Measurements from ENCODE around the gene NFKBIE. TPM values are rescaled to one million over a fixed set of nuclear protein-coding genes. Genes with fewer than 3 reads are reported as not detected.
"Not testable (repeated sequence)": the region's sequence is repeated elsewhere in the genome, so short reads cannot be mapped to it uniquely, and the experiment has no call there.

Gene NFKBIE
- total RNA-seq, 1 experiment from 2014 or later, result 33.4 TPM

- in situ Hi-C loops (cut with HindIII; ENCODE audit: low pct_unique_long_range_greater_than_20kb, low sequenced_read_pairs), result no loop called here
- no peak for DNase-seq (ENCODE audit: low read depth)
These were observed 29.3 kb downstream of the NFKBIE start for GRCh38 chr6:44235891-44236516.

GRCh38 chr6:44235269-44235668 is 30.1 kb downstream of the NFKBIE start:
- in situ Hi-C loops (cut with HindIII; ENCODE audit: low pct_unique_long_range_greater_than_20kb, low sequenced_read_pairs), result no loop called here
- no peak for DNase-seq (ENCODE audit: low read depth)

DNA sequence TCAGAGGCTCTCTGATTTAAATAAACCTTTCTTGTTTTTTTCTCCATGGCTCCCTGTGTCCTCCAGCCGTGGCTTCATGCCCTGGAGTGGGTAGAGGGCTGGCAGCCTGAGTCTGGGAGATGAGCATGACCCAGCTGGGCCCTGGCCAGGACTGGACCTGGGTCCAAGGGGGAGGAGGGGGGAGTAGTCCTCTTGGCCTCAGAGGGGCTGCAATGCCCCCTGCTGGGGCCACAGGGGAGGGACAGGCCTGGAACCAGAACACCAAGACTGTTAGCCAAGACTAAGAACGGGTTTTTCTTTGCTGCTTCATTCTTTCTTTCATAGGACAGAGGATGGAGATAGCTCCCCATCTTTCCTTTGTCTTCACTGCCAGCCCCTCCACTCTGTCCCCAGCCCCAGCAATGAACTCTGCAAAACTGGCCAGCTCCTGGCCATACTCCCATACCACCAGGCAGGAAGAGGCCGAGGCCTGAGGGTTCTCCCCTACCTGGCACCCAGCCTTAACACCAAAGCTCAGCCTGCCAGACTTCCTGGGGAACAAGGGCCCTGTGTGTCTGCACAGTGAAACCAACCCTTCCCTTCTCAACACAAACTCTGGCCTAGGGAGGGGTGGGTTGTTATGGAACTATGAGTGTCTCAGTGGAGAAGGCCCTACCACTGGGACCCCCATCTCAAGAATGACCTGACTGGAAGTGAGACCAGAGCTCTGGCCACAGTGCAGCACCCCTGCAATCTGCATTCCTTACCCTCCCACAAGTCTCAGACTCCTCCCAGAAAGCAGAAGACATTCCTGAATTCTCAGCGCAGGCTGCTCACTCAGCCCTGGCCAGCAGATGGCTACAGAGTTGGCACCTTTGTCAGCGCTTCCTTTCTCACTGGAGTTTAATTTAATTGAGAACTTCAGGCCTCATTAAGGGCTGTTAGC is 31.0 kb downstream of the NFKBIE start:
- in situ Hi-C loops (cut with HindIII; ENCODE audit: low pct_unique_long_range_greater_than_20kb, low sequenced_read_pairs), result no loop called here

DNA sequence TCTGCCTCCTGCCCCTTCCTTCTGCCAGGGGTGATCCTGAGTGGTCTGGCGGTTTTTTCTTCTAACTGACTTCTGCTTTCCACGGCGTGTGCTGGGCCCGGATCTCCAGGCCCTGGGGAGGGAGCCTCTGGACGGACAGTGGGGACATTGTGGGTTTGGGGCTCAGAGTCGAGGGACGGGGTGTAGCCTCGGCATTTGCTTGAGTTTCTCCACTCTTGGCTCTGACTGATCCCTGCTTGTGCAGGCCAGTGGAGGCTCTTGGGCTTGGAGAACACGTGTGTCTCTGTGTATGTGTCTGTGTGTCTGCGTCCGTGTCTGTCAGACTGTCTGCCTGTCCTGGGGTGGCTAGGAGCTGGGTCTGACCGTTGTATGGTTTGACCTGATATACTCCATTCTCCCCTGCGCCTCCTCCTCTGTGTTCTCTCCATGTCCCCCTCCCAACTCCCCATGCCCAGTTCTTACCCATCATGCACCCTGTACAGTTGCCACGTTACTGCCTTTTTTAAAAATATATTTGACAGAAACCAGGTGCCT is 31.7 kb downstream of the NFKBIE start:
- DNase-seq (ENCODE audit: low read depth), result no peak
- in situ Hi-C loops (cut with HindIII; ENCODE audit: low pct_unique_long_range_greater_than_20kb, low sequenced_read_pairs), result no loop called here

More for the DNA sequence above, 31.0 kb downstream of the NFKBIE start:
- peak; percentile 80 for DNase-seq (ENCODE audit: low read depth)

- in situ Hi-C loops (cut with HindIII; ENCODE audit: low pct_unique_long_range_greater_than_20kb, low sequenced_read_pairs), result no loop called here
- DNase-seq (ENCODE audit: low read depth), result no peak
These were observed 32.4 kb downstream of the NFKBIE start for GRCh38 chr6:44232676-44233566.

DNA sequence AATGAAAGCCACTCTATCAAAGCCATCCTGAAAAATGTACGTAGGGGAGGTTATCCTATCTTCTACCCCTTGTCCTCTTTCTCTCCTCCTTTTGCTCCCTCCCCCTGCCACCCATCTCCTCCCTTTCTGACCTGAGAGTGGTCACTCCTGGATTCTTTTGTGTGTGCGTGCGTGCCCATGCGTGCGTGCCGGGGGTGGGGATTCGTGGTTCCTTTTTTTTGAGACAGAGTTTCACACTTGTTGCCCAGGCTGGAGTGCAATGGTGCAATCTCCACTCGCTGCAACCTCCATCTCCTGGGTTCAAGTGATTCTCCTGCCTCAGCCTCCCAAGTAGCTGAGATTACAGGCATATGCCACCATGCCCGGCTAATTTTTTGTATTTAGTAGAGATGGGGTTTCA is 33.9 kb downstream of the NFKBIE start:
- in situ Hi-C loops (cut with HindIII; ENCODE audit: low pct_unique_long_range_greater_than_20kb, low sequenced_read_pairs); DNase-seq (ENCODE audit: low read depth): not testable (repeated sequence)

DNA sequence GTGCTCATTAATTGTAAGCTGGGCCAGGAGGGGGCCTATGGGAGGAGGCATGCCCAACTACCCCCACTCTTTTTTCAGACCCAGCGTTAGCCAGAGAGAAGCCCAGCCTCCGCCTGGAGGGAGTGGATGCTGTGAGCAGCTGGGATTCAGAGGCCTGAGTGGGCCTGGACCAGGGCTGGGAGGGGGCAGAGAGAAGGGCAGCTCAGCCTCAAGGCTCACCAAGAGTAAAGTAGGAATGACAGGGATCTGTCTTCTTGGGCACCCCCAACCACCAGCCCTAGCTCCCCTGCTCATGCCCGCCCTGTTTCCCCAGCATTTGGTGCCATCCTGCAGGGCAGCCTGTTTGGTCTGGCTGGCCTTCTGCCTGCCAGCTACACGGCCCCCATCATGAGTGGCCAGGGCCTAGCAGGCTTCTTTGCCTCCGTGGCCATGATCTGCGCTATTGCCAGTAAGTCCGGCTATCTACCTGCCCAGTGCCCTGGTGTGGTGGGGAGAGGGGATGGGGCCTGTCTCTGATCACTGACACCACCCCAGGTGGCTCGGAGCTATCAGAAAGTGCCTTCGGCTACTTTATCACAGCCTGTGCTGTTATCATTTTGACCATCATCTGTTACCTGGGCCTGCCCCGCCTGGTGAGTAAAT is 35.2 kb downstream of the NFKBIE start:
- DNase-seq (ENCODE audit: low read depth), result no peak
- in situ Hi-C loops (cut with HindIII; ENCODE audit: low pct_unique_long_range_greater_than_20kb, low sequenced_read_pairs), result no loop called here

- no peak for DNase-seq (ENCODE audit: low read depth)
- in situ Hi-C loops (cut with HindIII; ENCODE audit: low pct_unique_long_range_greater_than_20kb, low sequenced_read_pairs), result no loop called here
These were observed 35.8 kb downstream of the NFKBIE start for GRCh38 chr6:44229376-44230033.

GRCh38 chr6:44228836-44229235 is 36.5 kb downstream of the NFKBIE start:
- no peak for DNase-seq (ENCODE audit: low read depth)
- in situ Hi-C loops (cut with HindIII; ENCODE audit: low pct_unique_long_range_greater_than_20kb, low sequenced_read_pairs), result no loop called here

DNA sequence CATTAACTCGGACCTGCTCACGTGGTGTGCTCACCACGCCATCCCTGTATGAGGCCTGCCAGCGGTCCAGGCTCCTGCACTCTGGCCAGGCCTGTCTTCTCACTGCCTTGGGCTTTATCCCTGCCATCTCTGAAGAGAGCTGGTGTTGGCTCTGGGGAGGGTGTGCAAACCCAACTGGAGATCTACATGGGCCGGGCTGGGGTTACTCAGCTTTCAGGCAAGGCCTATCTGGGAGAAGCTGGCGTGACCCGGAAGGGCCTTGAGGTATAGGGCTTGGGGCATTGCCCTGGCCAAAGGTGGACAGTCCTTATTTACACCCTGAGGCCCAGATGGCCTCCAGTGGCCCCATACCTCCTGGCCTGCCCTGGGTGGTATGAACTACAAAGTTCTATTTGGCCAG is 36.9 kb downstream of the NFKBIE start:
- in situ Hi-C loops (cut with HindIII; ENCODE audit: low pct_unique_long_range_greater_than_20kb, low sequenced_read_pairs), result no loop called here
- DNase-seq (ENCODE audit: low read depth), result no peak

DNA sequence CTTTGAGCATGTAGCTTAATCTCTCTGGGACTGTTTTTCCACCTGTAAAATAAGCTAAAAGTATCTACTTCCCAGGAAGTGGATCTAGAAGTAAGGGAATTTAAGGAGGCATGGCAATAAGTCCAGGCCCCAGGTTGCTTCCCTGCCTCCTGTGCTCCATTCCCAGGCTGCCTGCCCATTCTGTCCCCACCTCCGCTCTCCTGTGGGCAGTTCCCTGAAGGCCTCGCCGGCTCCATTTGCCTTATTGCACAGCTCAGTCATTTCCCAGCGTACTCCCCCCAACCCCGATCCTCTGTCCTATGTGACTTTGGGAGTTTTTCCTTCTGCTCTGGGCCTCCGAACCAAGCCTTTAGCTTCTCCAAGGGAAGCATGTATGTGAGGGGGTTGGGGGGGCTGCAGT is 37.3 kb downstream of the NFKBIE start:
- DNase-seq (ENCODE audit: low read depth), result no peak
- in situ Hi-C loops (cut with HindIII; ENCODE audit: low pct_unique_long_range_greater_than_20kb, low sequenced_read_pairs), result no loop called here

DNA sequence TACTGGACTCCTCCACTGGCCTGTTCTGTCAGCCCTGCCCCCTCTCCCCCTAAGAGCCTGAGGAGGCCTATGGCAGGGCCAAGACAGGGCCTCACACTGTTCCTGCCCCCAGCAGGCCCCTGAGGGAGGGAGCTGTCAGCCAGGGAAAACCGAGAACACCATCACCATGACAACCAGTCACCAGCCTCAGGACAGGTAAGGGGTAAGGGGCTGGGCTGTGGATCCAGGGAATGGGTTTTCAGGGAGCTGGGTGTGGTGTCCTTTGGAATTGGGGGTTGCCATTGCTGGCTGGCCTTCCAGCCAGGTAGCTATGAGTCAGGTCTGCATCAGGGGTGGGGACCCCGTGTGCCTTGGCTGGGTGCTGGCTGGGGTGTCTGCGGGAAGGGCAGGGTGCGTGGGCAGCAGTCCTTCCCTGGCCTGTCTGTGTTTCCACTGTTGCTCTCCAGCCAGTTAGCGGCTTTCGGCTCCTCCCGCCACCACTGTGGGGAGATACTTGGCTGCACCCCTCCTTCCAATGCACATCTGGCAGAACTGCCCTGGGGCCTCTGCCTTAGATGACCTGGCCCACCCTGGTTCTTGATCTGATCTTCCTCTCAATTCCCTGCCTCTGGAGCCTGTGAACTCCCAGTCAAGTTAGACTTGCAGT is 38.1 kb downstream of the NFKBIE start:
- in situ Hi-C loops (cut with HindIII; ENCODE audit: low pct_unique_long_range_greater_than_20kb, low sequenced_read_pairs), result no loop called here
- DNase-seq (ENCODE audit: low read depth), result no peak

DNA sequence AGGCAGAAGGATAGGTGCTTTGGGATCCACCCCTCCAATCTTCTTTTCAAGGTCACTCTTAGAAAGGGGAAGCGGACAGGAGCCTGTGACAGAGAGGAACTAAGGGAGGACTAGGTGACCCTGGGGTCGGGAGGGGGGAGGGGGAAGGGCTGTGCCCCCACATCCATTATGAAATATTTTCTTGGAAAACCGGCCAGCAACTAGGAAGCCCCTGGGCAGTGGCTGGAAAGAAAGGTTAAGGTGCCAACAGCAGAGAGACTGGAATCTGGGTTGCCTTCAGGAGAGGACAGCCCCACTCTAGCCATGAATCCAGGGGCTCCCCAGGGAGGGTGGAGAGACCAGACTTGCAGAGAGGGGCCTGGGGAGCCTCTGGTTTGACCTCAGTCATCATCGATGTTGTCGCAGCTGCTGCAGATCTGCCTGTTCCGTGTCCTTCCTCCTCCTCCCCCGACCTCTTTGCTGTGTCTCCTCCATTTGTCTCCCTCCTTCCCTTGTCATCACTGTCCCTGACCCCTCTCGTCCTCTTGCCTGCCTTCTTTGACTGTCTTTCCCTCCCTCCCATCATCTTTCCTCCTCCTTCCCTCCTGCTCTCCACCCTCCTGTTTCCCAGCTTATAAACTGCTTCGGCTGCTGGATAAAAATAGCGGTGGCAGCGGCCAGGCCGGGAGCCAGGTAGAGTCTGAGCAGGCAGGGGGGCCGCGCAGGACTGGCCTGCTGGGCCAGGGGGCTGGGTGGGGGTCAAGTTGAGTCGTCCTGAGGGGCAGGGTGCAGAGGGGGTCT is 38.8 kb downstream of the NFKBIE start:
- in situ Hi-C loops (cut with HindIII; ENCODE audit: low pct_unique_long_range_greater_than_20kb, low sequenced_read_pairs), result no loop called here

GRCh38 chr6:44225579-44226325 is 39.6 kb downstream of the NFKBIE start:
- DNase-seq (ENCODE audit: low read depth), result no peak
- in situ Hi-C loops (cut with HindIII; ENCODE audit: low pct_unique_long_range_greater_than_20kb, low sequenced_read_pairs), result no loop called here

More for the DNA sequence above, 38.8 kb downstream of the NFKBIE start:
- DNase-seq (ENCODE audit: low read depth), result no peak

DNA sequence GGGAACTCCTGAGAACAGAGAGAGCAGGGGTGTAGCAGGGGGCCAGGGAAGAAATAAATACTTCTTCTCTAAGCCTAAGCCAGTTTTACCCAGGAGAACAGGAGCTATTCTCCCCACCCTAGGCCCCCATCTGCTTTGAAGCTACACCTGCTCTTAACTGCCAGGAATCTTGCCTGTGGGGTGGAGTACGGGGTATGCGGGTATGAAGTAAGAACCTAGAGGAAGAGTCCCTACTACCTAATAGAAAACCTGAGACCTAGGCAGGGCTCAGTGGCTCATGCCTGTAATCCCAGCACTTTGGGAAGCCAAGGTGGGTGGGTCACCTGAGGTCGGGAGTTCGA is 40.4 kb downstream of the NFKBIE start:
- no peak for DNase-seq (ENCODE audit: low read depth)
- in situ Hi-C loops (cut with HindIII; ENCODE audit: low pct_unique_long_range_greater_than_20kb, low sequenced_read_pairs), result no loop called here

Data from Caki2 (cell line).